Activated naive CD4-positive, alpha-beta T cell treated with anti-CD3 and anti-CD28 coated beads for 36 hours (primary cell): ENCODE results near the gene PRKAA1. TPM values are rescaled to one million over a fixed set of nuclear protein-coding genes. Genes with fewer than 3 reads are reported as not detected.
"Not testable (repeated sequence)": the region's sequence is repeated elsewhere in the genome, so short reads cannot be mapped to it uniquely, and the experiment has no call there.

Experiments used
- CTCF ChIA-PET: fragments of 350-600 bp; sonication (Branson Sonifier 250); formaldehyde crosslinking; loops from one replicate; lab custom pipeline; 2021; ENCODE audit warnings: antibody characterized with exemption; lab: Charles Lee
- DNase-seq: peaks from one replicate; pipeline ENCODE4 v3.0.0-alpha.2; 2020
- H3K27ac Mint-ChIP-seq: one replicate; pipeline ENCODE4 v1.8.0; 2021; ENCODE audit warnings: mild to moderate bottlenecking, mixed read lengths
- H3K27me3 Mint-ChIP-seq: one replicate; pipeline ENCODE4 v1.8.0; 2021; ENCODE audit warnings: low read depth, mixed read lengths
- H3K36me3 Mint-ChIP-seq: one replicate; pipeline ENCODE4 v1.8.0; 2021; ENCODE audit warnings: low read depth, mixed read lengths
- H3K4me1 Mint-ChIP-seq: one replicate; pipeline ENCODE4 v1.8.0; 2021; ENCODE audit warnings: low read depth, mixed read lengths
- H3K4me3 Mint-ChIP-seq: one replicate; pipeline ENCODE4 v1.8.0; 2021; ENCODE audit warnings: mild to moderate bottlenecking, moderate library complexity, mixed read lengths
- H3K9me3 Mint-ChIP-seq: one replicate; pipeline ENCODE4 v1.8.0; 2021; ENCODE audit warnings: mixed read lengths
- intact Hi-C: fragments of 100-400 bp; cut with micrococcal nuclease; formaldehyde crosslinking; loops from one replicate; pipeline ENCODE4 v1.15.1; 2023
- total RNA-seq, 2 experiments: library from RNA; stranded (reverse); gene quantifications; one replicate each; pipeline ENCODE4 v1.2.3, GENCODE V29; 2021

The PRKAA1 gene
- total RNA-seq, 2 experiments from 2014 or later: 52.6 to 58.6 TPM

DNA sequence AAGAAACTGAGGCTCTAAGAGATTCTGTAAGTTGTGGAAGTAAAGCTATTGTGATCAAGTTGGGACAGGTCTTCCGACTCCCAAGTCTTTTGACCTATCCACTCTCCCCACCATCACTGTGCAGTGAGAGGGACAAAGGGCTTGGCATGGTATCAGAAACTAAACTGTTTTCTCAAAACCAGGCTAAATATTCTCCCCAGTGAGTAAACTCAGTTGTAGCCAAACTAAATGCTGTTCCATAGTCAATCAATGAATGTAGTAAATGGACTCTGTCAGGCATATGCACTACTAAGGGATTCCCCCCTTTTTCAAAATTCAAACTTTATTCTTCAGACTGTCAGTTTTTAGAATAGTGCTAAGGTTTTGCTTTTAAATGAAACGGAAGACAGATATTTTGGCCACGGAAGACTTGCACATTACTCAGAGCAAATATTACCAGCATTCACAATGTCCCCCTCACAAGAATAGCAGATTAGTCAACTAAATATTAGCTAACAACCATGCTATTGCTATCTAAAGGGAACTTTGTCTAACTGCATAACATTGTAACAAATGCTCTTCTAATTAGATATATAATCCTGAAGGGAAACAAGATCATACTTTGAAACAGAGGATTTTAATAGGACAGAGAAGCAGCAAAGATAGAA is 7.1 kb downstream of the PRKAA1 start:
- peaks cover 58% of the 10 kb centered on the region for H3K4me1 Mint-ChIP-seq
- H3K27me3 Mint-ChIP-seq: no peaks in the 10 kb centered on the region
- H3K4me3 Mint-ChIP-seq: no peak overlapping the region
- H3K27ac Mint-ChIP-seq: no peak overlapping the region
- H3K9me3 Mint-ChIP-seq: peaks cover 4% of the 10 kb centered on the region
- no peak for DNase-seq
- CTCF ChIA-PET: interaction anchor here (0.5 to 2.0 kb wide), 2 partner anchors 35 to 545 kb away, joined by 3 to 5 read pairs; partner anchors contain the start of gene TTC33
- intact Hi-C loops: no loop called here
- H3K36me3 Mint-ChIP-seq: peaks cover 29% of the 10 kb centered on the region

DNA sequence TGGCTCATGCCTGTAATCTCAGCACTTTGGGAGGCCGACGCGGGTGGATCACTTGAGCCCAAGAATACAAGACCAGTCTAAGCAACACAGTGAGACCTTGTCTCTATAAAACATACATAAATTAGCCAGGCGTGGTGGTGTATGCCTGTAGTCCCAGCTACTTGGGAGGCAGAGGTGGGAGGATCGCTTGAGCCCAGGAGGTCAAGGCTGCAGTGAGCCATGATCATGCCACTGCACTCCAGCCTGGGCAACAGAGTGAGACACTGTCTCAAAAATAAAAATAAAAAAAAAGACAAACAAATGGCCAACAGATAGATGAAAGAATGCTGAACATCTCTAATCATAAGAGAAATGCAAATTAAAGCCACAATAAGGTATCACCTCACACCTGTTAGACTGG is 9.2 kb downstream of the PRKAA1 start:
- CTCF ChIA-PET: interaction anchor here (1.1 kb wide), 1 partner anchor 55 kb away, joined by 3 read pairs; no protein-coding TSS in a partner anchor
- DNase-seq, H3K9me3 Mint-ChIP-seq, H3K27ac Mint-ChIP-seq, intact Hi-C loops, H3K27me3 Mint-ChIP-seq, H3K4me3 Mint-ChIP-seq: not testable (repeated sequence)
- H3K4me1 Mint-ChIP-seq: peaks cover 51% of the 10 kb centered on the region
- peaks cover 20% of the 10 kb centered on the region for H3K36me3 Mint-ChIP-seq

DNA sequence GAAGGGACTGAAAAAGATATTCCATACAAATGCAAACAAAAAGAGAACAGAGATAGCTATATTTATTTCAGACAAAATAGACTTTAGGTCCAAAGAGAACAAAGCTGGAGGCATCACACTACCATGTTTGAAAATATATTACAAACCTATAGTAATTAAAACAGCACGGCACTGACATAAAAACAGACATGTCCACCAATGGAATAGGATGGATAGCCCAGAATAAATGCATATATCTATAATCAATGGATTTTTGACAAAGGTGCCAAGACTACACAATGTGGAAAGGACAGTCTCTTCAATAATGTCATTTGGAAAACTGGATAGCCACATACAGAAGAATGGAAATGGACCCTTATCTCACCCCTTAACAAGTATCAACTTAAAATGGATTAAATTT is 10.2 kb downstream of the PRKAA1 start:
- DNase-seq: no peak
- Mint-ChIP-seq H3K36me3 (peaks cover 20% of the 10 kb centered on the region), H3K27ac (no peak overlapping the region), H3K27me3 (no peaks in the 10 kb centered on the region), H3K4me1 (peaks cover 41% of the 10 kb centered on the region), H3K9me3 (peaks cover 4% of the 10 kb centered on the region), H3K4me3 (no peak overlapping the region)
- CTCF ChIA-PET: interaction anchor here (1.1 kb wide), 1 partner anchor 56 kb away, joined by 3 read pairs; no protein-coding TSS in a partner anchor
- intact Hi-C loops: no loop called here

- CTCF ChIA-PET: interaction anchor here (0.7 to 0.9 kb wide), 3 partner anchors 11 to 46 kb away, joined by 3 to 9 read pairs (median 3); no protein-coding TSS in a partner anchor
- H3K27ac Mint-ChIP-seq, H3K27me3 Mint-ChIP-seq, DNase-seq, H3K9me3 Mint-ChIP-seq, H3K4me3 Mint-ChIP-seq, intact Hi-C loops: not testable (repeated sequence)
- Mint-ChIP-seq H3K36me3 (peaks cover 20% of the 10 kb centered on the region), H3K4me1 (peaks cover 48% of the 10 kb centered on the region)
These were observed 11.5 kb downstream of the PRKAA1 start for GRCh38 chr5:40786664-40787063.

GRCh38 chr5:40784916-40785315 is 13.3 kb downstream of the PRKAA1 start:
- peaks cover 20% of the 10 kb centered on the region for H3K36me3 Mint-ChIP-seq
- no peak overlapping the region for H3K27ac Mint-ChIP-seq
- intact Hi-C loops: no loop called here
- H3K27me3 Mint-ChIP-seq: no peaks in the 10 kb centered on the region
- H3K9me3 Mint-ChIP-seq: peaks cover 4% of the 10 kb centered on the region
- CTCF ChIA-PET: no interaction called here
- peaks cover 45% of the 10 kb centered on the region for H3K4me1 Mint-ChIP-seq
- no peak overlapping the region for H3K4me3 Mint-ChIP-seq
- no peak for DNase-seq

DNA sequence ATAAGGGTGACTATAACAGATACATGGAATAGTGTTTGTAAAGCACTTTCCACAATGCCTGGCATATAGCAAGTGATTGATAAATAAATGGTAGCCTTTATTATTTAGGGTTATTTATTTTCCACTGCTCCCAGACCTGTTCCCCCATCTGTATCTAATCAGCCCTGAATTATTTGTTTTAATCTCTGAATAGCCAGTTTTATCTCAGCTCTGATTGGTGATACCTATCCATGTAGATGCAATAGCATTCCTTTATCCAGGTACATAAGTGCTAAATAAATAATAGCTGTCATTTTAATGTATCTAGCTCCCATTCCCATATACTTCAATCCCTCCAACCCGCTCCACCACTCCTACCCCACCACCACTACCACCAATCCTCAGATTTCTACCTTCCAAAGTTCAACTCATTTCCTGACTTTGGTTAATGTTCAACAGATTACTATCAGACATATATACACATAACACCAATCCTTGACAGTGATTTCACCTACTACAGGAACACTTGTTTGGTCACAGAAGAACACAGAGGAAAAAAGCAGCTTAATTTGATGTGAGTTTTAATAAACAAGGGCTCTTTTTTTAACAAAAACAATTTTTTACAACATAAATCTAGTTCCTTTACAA is 14.0 kb downstream of the PRKAA1 start:
- H3K27ac Mint-ChIP-seq: no peak overlapping the region
- peaks cover 40% of the 10 kb centered on the region for H3K4me1 Mint-ChIP-seq
- no peaks in the 10 kb centered on the region for H3K27me3 Mint-ChIP-seq
- DNase-seq: no peak
- no peak overlapping the region for H3K4me3 Mint-ChIP-seq
- intact Hi-C loops: no loop called here
- CTCF ChIA-PET: no interaction called here
- peaks cover 20% of the 10 kb centered on the region for H3K36me3 Mint-ChIP-seq
- H3K9me3 Mint-ChIP-seq: peaks cover 4% of the 10 kb centered on the region

DNA sequence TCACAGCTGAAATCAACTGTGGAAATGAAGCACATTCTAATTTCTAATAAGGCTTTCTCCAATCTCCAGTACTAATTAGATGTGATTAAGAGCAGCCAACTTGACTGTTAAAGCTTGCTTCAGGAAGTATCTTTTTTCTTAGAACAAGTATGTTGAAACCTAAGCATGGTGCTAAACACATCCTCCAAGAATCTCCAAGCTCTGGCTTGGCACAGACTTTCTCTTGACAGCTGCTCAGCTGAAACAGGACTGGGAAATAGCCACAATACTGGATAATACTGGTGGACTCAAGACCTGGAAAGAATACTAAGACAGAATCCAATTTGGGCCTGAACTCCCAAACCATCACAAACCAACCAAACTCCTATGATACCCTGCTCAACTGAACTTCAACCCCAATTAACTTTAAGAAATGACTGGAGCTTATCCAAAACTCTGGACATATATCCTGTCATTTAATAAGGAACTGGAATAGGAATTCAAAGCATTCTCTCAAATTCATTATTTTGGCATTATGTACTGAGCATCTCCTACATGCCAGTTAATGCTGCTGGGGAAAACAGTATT is 16.2 kb downstream of the PRKAA1 start:
- DNase-seq: no peak
- Mint-ChIP-seq H3K4me3 (no peak overlapping the region), H3K27me3 (no peaks in the 10 kb centered on the region), H3K27ac (no peak overlapping the region), H3K9me3 (peaks cover 2% of the 10 kb centered on the region), H3K36me3 (peaks cover 7% of the 10 kb centered on the region), H3K4me1 (peaks cover 36% of the 10 kb centered on the region)
- CTCF ChIA-PET: interaction anchor here (0.6 kb wide), 1 partner anchor 459 kb away, joined by 4 read pairs; no protein-coding TSS in a partner anchor
- intact Hi-C loops: no loop called here

DNA sequence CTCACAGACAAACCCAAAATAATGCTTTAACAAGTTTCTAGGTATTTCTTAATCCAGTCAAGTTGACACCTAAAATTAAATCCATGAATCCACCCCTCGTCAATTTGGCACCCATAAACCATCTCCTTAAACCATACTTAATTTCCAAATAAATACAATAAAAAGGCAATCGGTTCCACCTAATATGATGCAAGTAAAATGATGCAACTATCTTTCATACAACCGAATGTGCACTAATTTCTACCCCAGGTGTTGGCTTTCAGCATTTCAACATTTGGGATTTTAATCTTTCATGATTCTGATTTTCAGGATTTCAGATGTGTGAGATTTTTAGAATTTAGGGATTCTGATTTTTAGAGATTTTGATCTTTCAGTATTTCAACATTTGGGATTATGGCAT is 17.3 kb downstream of the PRKAA1 start:
- intact Hi-C loops: no loop called here
- Mint-ChIP-seq H3K4me1 (peaks cover 38% of the 10 kb centered on the region), H3K27ac (no peak overlapping the region), H3K27me3 (no peaks in the 10 kb centered on the region), H3K4me3 (no peak overlapping the region), H3K36me3 (peaks cover 10% of the 10 kb centered on the region), H3K9me3 (no peaks in the 10 kb centered on the region)
- CTCF ChIA-PET: no interaction called here
- no peak for DNase-seq

- no peak overlapping the region for H3K4me3 Mint-ChIP-seq
- no peaks in the 10 kb centered on the region for H3K9me3 Mint-ChIP-seq
- CTCF ChIA-PET: no interaction called here
- no peaks in the 10 kb centered on the region for H3K27me3 Mint-ChIP-seq
- no peak for DNase-seq
- peaks cover 10% of the 10 kb centered on the region for H3K36me3 Mint-ChIP-seq
- intact Hi-C loops: no loop called here
- H3K4me1 Mint-ChIP-seq: peaks cover 34% of the 10 kb centered on the region
- H3K27ac Mint-ChIP-seq: no peak overlapping the region
These were observed 18.0 kb downstream of the PRKAA1 start for GRCh38 chr5:40780199-40780598.

DNA sequence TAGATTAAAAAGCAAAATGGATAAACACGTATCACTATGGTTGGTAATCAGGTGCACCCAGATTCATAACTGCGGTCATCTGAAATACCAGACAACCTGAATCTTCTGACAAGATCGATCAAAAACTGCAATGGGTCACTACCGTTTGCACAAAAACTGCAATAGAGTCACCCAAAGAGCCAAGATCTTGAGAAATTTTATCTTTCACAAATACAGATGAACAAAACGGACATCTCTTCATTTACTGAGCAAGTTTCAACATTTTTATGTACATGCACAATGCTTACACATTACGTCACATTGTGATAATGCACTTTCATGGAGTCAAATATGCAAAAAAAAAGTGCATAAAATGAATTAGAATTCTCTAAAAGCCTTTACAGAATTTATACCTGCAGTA is 18.6 kb downstream of the PRKAA1 start:
- H3K4me1 Mint-ChIP-seq: peaks cover 32% of the 10 kb centered on the region
- intact Hi-C loops: no loop called here
- no peak for DNase-seq
- CTCF ChIA-PET: interaction anchor here (0.5 kb wide), 1 partner anchor 417 kb away, joined by 3 read pairs; no protein-coding TSS in a partner anchor
- peaks cover 10% of the 10 kb centered on the region for H3K36me3 Mint-ChIP-seq
- H3K27me3 Mint-ChIP-seq: no peaks in the 10 kb centered on the region
- no peak overlapping the region for H3K27ac Mint-ChIP-seq
- H3K4me3 Mint-ChIP-seq: no peak overlapping the region
- H3K9me3 Mint-ChIP-seq: no peaks in the 10 kb centered on the region

GRCh38 chr5:40778133-40778532 is 20.0 kb downstream of the PRKAA1 start:
- no peak overlapping the region for H3K27ac Mint-ChIP-seq
- no peak for DNase-seq
- peaks cover 27% of the 10 kb centered on the region for H3K4me1 Mint-ChIP-seq
- H3K27me3 Mint-ChIP-seq: no peaks in the 10 kb centered on the region
- intact Hi-C loops: no loop called here
- CTCF ChIA-PET: no interaction called here
- H3K36me3 Mint-ChIP-seq: peaks cover 10% of the 10 kb centered on the region
- no peaks in the 10 kb centered on the region for H3K9me3 Mint-ChIP-seq
- H3K4me3 Mint-ChIP-seq: no peak overlapping the region

- peaks cover 10% of the 10 kb centered on the region for H3K36me3 Mint-ChIP-seq
- peaks cover 18% of the 10 kb centered on the region for H3K4me1 Mint-ChIP-seq
- CTCF ChIA-PET: interaction anchor here (0.5 to 1.3 kb wide), 3 partner anchors 10 to 58 kb away, joined by 3 read pairs; no protein-coding TSS in a partner anchor
- intact Hi-C loops: no loop called here
- no peak overlapping the region for H3K4me3 Mint-ChIP-seq
- no peaks in the 10 kb centered on the region for H3K27me3 Mint-ChIP-seq
- H3K9me3 Mint-ChIP-seq: no peaks in the 10 kb centered on the region
- peak overlapping the region; percentile 55 for H3K27ac Mint-ChIP-seq
- no peak for DNase-seq
These were observed 21.6 kb downstream of the PRKAA1 start for GRCh38 chr5:40776658-40776977.
